ENCODE measurements around the gene NF2.

NF2 gene

DNA sequence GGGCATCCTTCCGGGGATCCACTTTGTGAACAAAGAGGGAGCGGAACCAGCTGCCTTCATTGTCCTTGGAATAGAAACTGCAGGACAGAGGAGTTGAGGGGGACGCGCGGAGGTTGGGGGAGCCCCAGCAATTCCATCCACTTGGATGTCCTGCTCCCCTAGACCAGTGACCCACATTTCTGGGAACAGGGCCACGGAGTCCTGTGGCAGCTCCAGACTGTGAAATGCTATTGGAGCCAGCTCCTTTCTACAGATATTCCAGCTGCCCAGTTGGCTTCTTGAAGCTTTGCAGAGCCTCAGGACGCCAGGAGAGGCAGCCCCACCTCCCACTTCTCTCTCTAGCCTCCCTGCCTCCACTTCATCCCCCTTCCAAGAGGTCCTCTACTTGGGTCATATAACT, 33.0 kb upstream of the NF2 start:
- Histone ChIP-seq H3K9me3 (ENCODE audit: insufficient read depth, low read length) (no peaks in the 10 kb centered on the region), H3K79me2 (ENCODE audit: low read length) (no peaks in the 10 kb centered on the region), H4K20me1 (ENCODE audit: insufficient read depth, low read length) (0 out of 2 replicates have a peak, but pooled peaks cover 8% of the 10 kb centered on the region), H3K27me3 (ENCODE audit: low read depth, low read length) (no peaks in the 10 kb centered on the region), H3K9ac (ENCODE audit: low read length) (no peak overlapping the region), H3K4me1 (ENCODE audit: low read length) (no peaks in the 10 kb centered on the region), H3K4me3 (ENCODE audit: low read length) (no peak overlapping the region), H3K4me2 (ENCODE audit: low read length) (no peak overlapping the region), H2AFZ (ENCODE audit: low read depth, low read length) (no peak overlapping the region), H3K36me3 (replicated peaks; ENCODE audit: low read depth, low read length) (peaks cover 15% of the 10 kb centered on the region), H3K27ac (ENCODE audit: low read length) (no peak overlapping the region)
- TF ChIP-seq, protein P1, sequence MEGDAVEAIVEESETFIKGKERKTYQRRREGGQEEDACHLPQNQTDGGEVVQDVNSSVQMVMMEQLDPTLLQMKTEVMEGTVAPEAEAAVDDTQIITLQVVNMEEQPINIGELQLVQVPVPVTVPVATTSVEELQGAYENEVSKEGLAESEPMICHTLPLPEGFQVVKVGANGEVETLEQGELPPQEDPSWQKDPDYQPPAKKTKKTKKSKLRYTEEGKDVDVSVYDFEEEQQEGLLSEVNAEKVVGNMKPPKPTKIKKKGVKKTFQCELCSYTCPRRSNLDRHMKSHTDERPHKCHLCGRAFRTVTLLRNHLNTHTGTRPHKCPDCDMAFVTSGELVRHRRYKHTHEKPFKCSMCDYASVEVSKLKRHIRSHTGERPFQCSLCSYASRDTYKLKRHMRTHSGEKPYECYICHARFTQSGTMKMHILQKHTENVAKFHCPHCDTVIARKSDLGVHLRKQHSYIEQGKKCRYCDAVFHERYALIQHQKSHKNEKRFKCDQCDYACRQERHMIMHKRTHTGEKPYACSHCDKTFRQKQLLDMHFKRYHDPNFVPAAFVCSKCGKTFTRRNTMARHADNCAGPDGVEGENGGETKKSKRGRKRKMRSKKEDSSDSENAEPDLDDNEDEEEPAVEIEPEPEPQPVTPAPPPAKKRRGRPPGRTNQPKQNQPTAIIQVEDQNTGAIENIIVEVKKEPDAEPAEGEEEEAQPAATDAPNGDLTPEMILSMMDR (IDR thresholded peaks at IDR 0.05; ENCODE audit: low read depth, low read length): no peak
- no peak for TF ChIP-seq EZH2phosphoT487 (IDR thresholded peaks at IDR 0.05; ENCODE audit: low read depth)

DNA sequence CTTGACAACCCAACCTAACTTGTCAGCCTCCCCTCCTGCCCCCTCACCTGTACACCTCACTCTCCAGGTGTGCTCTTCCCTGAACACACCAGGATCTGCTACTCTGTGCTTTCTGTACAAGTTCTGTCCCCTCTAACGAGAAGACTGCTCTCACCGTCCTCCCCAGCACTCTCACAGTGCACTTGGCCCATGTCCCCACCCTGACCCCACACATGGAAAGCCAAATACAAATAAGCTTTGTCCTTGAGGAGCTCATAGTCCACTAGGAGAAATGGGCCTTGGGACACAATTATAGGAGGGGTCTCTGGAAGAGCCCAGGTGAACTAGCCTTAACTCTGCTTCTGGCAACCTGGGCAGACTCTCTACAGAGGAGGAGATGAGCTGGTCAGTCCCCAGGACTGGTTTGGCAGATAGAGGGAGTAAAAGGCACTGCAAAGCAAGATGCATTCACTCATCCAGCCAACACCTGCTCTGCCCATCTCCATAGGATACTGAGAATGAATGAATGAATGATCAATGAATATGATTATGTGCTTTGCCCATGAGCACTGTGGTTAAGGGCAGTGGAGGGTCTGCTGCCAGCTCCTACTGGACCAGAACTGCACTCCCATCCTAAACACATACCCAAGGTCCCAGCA, 32.4 kb upstream of the NF2 start:
- no peak overlapping the region for H3K4me2 ChIP-seq (ENCODE audit: low read length)
- H3K27ac ChIP-seq (ENCODE audit: low read length): no peak overlapping the region
- TF ChIP-seq, protein P1 (IDR thresholded peaks at IDR 0.05; ENCODE audit: low read depth, low read length): no peak
- no peak for TF ChIP-seq EZH2phosphoT487 (IDR thresholded peaks at IDR 0.05; ENCODE audit: low read depth)
- no peaks in the 10 kb centered on the region for H3K9me3 ChIP-seq (ENCODE audit: insufficient read depth, low read length)
- H3K4me3 ChIP-seq (ENCODE audit: low read length): no peak overlapping the region
- H3K4me1 ChIP-seq (ENCODE audit: low read length): no peaks in the 10 kb centered on the region
- no peaks in the 10 kb centered on the region for H3K27me3 ChIP-seq (ENCODE audit: low read depth, low read length)
- 0 out of 2 replicates have a peak, but pooled peaks cover 8% of the 10 kb centered on the region for H4K20me1 ChIP-seq (ENCODE audit: insufficient read depth, low read length)
- no peak overlapping the region for H3K9ac ChIP-seq (ENCODE audit: low read length)
- no peak overlapping the region for H2AFZ ChIP-seq (ENCODE audit: low read depth, low read length)
- H3K79me2 ChIP-seq (ENCODE audit: low read length): no peaks in the 10 kb centered on the region
- H3K36me3 ChIP-seq (replicated peaks; ENCODE audit: low read depth, low read length): peaks cover 15% of the 10 kb centered on the region

DNA sequence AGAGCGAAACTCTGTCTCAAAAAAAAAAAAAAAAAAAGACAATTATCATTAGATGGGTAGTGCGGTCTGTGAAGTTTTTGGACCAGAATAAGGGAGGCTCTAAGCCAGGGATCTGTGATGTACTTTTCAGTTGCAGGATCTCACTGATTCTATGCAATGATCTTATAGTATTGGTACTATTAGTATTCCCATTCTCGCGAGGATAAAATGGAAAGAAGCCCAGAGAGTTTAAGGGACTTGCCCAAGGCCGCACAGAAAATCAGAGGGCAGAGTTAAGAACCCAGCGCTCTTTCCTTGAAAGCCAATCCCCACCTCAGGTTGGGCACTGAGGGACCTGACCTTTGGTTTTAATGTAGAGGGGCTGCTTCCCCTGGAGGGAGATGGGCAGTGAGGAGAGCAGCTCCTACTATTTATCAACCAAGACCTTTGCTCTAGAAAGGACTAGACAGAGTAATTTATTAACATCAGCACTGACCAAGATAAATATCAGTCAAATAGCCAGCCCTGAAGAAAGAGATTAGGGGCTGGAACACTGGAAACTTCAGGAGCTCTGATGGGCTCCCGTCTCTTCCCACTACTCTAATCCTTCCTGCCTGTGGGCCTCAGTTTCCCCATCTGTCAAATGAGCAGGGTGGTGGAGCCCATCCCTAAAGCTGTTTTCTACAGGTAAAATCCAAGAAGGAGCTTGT, 28.5 kb upstream of the NF2 start:
- Histone ChIP-seq H3K27ac (ENCODE audit: low read length) (no peak overlapping the region), H3K79me2 (ENCODE audit: low read length) (peaks cover 12% of the 10 kb centered on the region), H4K20me1 (ENCODE audit: insufficient read depth, low read length) (0 out of 2 replicates have a peak, but pooled peaks cover 8% of the 10 kb centered on the region), H3K27me3 (ENCODE audit: low read depth, low read length) (no peaks in the 10 kb centered on the region), H3K36me3 (replicated peaks; ENCODE audit: low read depth, low read length) (peaks cover 15% of the 10 kb centered on the region), H3K4me1 (ENCODE audit: low read length) (peaks cover 4% of the 10 kb centered on the region), H2AFZ (ENCODE audit: low read depth, low read length) (no peak overlapping the region), H3K9me3 (ENCODE audit: insufficient read depth, low read length) (no peaks in the 10 kb centered on the region), H3K9ac (ENCODE audit: low read length) (no peak overlapping the region), H3K4me3 (ENCODE audit: low read length) (no peak overlapping the region), H3K4me2 (ENCODE audit: low read length) (no peak overlapping the region)
- TF ChIP-seq EZH2phosphoT487 (IDR thresholded peaks at IDR 0.05; ENCODE audit: low read depth): no peak
- TF ChIP-seq, protein P1 (IDR thresholded peaks at IDR 0.05; ENCODE audit: low read depth, low read length): no peak

DNA sequence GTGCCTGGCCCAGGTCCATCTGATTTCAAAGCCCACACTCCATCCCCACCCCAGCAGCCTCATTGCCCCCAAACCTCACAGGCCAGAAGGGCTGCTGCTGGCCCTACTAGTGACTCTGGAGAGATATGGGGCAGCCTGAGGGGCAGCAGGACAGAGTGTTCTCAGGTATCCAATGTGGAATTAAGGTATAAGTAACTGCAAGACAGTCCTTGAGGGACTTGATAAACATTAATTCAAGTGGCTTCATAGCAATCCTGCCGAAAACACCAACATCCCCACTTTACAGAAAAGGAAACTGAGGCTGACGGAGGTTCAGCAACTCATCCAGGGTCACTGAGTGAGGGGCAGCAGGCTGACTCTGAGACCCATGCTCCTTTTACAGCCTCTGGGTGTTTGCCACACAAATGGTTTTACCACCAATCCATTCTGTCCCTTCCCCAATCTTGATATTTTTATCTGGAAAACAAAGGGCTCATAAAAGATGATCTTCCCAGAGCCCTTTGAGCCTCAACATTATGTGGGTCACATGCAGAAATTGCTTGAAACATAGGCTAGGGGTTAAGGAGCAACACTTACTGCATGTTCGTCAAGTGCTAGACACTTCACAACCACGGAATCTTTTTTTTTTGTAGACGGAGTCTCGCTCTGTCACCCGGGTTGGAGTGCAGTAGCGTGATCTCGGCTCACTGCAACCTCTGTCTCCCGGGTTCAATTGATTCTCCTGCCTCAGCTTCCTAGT, 24.8 kb upstream of the NF2 start:
- no peaks in the 10 kb centered on the region for H3K27me3 ChIP-seq (ENCODE audit: low read depth, low read length)
- peaks cover 12% of the 10 kb centered on the region for H3K36me3 ChIP-seq (replicated peaks; ENCODE audit: low read depth, low read length)
- H2AFZ ChIP-seq (ENCODE audit: low read depth, low read length): no peak overlapping the region
- H3K27ac ChIP-seq (ENCODE audit: low read length): no peak overlapping the region
- H3K9ac ChIP-seq (ENCODE audit: low read length): no peak overlapping the region
- no peaks in the 10 kb centered on the region for H4K20me1 ChIP-seq (ENCODE audit: insufficient read depth, low read length)
- no peak overlapping the region for H3K4me2 ChIP-seq (ENCODE audit: low read length)
- no peak for TF ChIP-seq EZH2phosphoT487 (IDR thresholded peaks at IDR 0.05; ENCODE audit: low read depth)
- TF ChIP-seq, protein P1 (IDR thresholded peaks at IDR 0.05; ENCODE audit: low read depth, low read length): no peak
- H3K4me3 ChIP-seq (ENCODE audit: low read length): no peak overlapping the region
- no peaks in the 10 kb centered on the region for H3K9me3 ChIP-seq (ENCODE audit: insufficient read depth, low read length)
- peaks cover 11% of the 10 kb centered on the region for H3K4me1 ChIP-seq (ENCODE audit: low read length)
- H3K79me2 ChIP-seq (ENCODE audit: low read length): peaks cover 23% of the 10 kb centered on the region

All from OCI-LY3 (cell line).